Muscle of back (tissue), 11 donors: ENCODE measurements around the gene UBAC2. TPM values are rescaled to one million over a fixed set of nuclear protein-coding genes. Genes with fewer than 3 reads are reported as not detected.

Experiments
- DNase-seq, 3 donors: peaks; one replicate each; pipeline versions ENCODE4 v3.0.0 to v3.0.0-alpha.2; 2013
- polyA plus RNA-seq, 10 donors: library from polyadenylated mRNA; unstranded; fragments of 120-200 nt; gene quantifications; one replicate each; pipeline ENCODE4 v1.2.1, GENCODE V29; 2013; ENCODE audit not compliant: insufficient read length in 10 of 10

UBAC2 gene
- polyA plus RNA-seq, 10 donors = 70.5 to 93.7 (median 80.4) TPM

DNA sequence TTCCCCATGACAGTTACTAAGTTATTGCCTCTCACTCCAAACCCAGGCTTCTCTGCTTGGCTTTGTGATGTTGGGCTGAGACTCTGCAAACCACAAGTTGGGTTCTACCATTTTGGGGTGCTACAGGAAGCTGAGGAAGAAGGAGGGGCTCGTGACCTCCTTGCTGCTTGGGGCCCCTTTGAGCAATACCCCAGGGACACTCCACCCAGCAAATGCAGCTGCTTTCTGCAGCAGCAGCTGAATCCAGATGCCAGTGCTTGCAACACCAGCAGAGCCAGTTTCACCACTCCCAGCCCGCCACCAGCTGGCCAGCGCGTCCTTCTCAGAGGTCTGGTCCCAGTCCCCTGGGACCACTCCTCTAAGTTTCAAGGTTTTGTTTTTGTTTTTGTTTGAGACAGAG, 22.0 kb upstream of the UBAC2 start:
- no peak for DNase-seq

DNA sequence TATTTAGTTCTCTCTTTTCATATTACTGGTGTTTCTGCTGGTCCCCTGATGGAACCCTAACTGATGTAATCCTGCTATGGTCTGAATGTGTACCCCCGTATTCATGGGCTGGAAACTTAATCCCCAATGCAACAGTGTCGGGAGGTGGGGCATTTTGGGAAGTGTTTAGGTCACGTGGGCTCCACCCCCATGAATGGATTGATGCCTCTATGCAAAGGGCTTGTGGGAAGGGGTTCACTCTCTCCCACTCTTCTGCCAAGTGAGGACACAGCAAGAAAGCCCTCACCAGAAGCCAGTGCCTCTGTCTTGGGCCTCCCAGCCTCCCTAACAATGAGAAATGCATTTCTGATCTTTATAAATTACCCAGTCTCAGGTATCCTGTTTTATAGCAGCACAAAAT, 21.2 kb upstream of the UBAC2 start:
- DNase-seq = no peak

- DNase-seq = no peak
Measured at GRCh38 chr13:99182439-99182838, 18.2 kb upstream of the UBAC2 start.

GRCh38 chr13:99185606-99186005, 15.0 kb upstream of the UBAC2 start:
- DNase-seq = no peak

- DNase-seq = no peak
Measured at GRCh38 chr13:99190147-99190985, 10.3 kb upstream of the UBAC2 start.

DNA sequence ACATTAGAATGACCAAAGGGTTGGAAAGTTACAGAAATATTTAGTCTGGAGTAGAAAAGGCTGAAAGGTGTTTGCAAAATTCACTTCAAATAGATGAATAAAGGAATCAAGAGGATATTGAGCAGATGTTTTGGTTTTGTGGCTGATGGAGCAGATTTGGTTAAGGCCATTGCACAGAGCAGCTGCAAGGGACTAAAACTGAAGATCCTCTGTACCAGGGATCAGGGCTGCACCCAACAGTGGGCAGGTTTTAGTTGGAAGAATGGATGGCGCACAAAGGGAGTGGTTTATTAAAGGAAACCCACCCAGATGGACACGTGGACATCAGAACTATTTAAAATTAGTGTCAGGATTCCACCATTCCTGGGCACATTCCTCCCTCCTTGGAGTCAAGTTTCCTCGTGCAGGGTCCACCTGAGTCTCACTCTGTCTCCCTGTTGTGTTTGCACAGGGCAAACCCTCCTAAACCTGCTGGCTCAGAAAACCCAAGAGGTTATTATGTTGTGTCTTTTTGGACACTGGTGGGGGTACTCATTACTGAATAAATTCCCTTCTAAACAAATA, 9.2 kb upstream of the UBAC2 start:
- no peak for DNase-seq

- DNase-seq = peak in 2 of 3 donors; percentile 21 to 39
Measured at GRCh38 chr13:99191900-99192399, 8.7 kb upstream of the UBAC2 start.

DNA sequence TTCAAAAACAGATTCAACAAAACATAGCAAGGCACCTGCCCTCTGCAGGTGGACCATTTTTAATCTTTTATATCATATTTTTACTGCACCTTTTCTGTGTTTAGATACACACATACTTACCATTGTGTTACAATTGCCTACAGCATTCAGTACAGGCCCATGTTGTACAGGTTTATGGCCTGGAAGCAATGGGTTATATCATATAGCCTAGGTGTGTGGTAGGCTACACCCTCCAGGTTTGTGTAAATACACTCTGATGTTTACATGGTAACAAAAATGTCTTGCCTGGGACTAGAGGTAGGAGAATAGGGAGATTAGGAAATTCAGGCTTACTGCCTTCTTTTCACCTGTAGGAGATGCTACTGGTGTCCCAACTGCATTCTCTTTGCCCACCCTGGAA, 8.2 kb upstream of the UBAC2 start:
- DNase-seq = no peak

DNA sequence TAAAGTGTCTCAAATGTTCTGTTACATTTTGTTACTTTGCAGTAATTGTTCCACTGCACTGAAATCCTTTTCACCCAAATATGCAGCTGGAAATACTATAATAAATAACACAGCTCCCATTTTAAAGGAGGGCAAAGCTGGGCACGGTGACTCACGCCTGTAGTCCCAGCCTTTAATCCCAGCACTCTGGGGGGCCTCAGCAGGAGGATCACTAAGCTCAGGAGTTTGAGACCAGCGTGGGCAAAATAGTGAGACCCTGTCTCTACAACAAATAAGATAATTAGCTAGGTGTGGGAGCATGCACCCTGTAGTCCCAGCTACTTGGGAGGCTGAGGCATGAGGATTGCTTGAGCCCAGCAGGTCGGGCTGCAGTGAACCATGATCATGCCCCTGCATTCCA, 7.5 kb upstream of the UBAC2 start:
- DNase-seq = no peak

DNA sequence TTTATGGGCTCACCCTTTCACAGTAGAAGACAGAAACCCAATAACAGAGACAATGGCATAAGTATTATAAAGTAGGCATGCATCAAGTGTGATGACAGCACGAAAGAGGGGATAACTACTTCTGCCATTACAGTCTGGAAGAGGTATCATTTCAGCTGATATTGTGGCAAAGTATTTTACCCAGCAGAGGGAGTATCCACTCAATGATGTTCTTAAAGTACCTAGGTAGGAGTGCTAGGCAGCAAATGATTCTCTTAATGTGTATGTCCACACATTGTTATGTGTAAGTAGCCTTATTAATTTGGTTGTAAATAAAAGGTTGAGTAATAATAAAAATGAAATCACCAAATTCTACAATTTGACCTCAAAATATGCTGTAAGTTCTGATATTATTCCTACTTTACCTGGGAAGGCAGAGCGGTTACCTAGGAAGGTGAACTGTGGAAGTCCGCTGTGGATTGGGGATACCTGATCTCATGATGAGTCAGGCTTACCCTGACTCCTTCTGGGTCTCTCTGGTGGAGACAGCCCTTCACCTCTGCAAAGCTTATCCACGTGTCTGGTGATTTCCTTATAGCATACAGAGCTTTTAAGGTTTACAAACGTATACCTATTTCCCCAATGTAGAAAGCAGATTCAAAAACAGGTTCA, 4.1 kb upstream of the UBAC2 start:
- DNase-seq = no peak

DNA sequence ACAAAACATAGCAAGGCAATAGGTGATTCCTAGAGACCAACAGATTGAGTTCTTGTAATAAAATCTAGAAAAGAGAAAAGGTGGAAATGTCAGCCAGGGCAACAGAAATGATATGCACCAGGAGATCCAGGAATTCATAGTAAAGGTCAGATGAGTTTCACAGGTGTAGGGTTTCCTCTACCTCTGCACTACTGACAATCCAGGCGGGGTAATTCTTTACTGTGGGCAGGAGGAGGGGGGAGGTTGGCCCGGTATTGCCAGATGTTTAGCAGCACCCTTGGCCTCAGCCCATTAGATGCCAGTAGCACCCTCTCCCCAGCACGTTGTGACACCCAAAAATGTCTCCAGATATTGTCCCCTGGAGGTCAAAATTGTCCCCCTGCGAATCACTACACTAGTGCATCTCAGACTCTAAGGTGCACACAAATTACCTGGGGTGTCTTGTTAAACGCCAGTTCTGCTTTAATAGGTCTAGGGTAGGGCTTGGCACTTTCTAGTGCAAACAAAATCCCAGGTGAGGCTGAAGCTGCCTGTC, 3.5 kb upstream of the UBAC2 start:
- DNase-seq = no peak

- peak in 2 of 3 donors; percentile 10 to 53 for DNase-seq
Measured at GRCh38 chr13:99199541-99200431, 868 bp upstream of the UBAC2 start.

GRCh38 chr13:99203601-99204579, 3.2 kb downstream of the UBAC2 start:
- no peak for DNase-seq

- no peak for DNase-seq
Measured at GRCh38 chr13:99205621-99206220, 5.1 kb downstream of the UBAC2 start.

DNA sequence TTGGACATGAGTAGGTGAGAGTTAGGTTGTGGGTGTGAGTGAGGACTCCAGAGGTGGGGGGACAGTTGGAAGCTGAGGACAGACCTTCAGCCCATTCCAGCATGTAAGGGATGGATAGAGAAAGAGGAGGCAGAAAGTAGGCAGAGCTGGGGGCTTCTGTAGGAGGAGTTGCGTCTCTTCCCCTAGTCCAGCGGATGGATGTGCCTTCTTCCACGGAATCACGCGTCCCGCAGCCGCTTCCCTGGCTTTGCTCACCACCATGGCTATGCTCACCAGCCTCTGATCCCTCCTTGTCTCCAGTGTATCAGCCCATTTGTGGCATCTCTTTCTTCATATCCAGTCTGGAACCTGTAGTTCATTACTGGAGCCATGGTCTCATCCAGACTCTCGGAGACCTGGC, 5.6 kb downstream of the UBAC2 start:
- no peak for DNase-seq

DNA sequence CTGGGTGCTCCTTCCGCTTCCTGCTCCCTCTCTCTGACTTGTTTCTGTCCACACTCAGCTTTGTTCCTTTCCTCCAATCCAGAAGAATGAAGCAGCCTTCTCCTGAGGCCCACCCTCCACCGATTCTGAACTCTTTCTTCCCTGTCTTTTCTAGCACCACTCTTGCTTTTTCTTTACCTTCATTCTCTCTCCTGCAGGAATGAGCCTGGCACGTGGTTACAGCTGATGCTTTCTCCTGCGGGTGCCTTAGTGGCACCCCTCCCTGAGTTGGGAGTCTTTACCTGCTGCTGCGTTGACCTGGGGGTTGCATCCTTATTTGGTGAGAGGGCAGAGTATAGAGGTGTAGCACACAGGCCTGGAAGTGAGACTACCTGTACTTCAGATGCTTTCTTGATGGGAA, 6.2 kb downstream of the UBAC2 start:
- DNase-seq = no peak

DNA sequence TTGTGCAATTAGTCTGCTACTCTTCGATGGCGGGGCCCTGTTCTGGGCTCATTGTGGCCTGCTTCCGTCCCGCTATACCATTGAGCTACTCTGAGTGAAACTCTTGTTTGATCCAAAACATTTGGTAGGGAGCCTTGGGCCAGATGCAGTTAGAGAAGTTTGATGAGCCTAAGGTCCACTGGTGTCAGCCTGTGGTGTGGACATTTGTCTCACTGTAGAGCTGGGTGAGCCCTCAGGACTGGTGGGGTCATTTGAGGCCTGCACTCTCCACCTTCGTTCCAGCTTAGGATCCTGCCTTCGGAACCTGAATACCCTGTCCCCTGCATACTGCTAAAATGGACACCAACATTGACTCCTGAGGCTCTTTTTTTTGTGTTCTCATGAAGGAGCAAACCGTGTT, 6.9 kb downstream of the UBAC2 start:
- DNase-seq = no peak

- DNase-seq = no peak
Measured at GRCh38 chr13:99208185-99208584, 7.5 kb downstream of the UBAC2 start.

GRCh38 chr13:99208845-99209527, 8.3 kb downstream of the UBAC2 start:
- no peak for DNase-seq
